H54 (cell line): ENCODE data around the gene ARL15.

Experiments used
- DNase-seq: peaks from one replicate; pipeline ENCODE4 v3.0.0; 2011; ENCODE audit warnings: low spot score, mixed read lengths; ENCODE audit not compliant: insufficient read length
- FAIRE-seq: peaks from 3 replicates; lab custom pipeline; 2011; peaks lifted over from hg19 to GRCh38; lab: Jason Lieb, UNC
- POLR2A ChIP-seq: IDR thresholded peaks from 2 replicates; pipeline ENCODE4 v1.6.1; 2011; ENCODE audit warnings: low read depth, mild to moderate bottlenecking, low read length

The ARL15 gene

DNA sequence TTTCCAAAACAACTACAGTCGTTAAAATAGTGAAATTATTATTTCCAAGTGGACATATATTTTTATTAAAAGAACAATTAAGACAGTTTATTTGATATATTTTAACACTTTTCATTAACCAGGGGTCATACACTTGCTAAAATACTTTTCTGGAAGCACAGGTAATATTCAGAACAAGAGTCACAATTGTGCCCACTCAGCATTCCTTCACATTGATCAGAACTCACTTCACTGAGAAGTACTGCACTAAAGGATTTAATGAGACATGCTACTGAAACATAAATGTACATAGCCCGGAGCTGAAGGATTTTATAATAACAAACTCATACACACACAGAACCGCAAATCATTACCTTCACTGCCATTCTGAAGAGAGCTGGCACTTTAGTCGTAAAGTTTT, 361.8 kb downstream of the ARL15 start:
- no peak for TF ChIP-seq POLR2A
- FAIRE-seq (no peak), DNase-seq (no peak)

DNA sequence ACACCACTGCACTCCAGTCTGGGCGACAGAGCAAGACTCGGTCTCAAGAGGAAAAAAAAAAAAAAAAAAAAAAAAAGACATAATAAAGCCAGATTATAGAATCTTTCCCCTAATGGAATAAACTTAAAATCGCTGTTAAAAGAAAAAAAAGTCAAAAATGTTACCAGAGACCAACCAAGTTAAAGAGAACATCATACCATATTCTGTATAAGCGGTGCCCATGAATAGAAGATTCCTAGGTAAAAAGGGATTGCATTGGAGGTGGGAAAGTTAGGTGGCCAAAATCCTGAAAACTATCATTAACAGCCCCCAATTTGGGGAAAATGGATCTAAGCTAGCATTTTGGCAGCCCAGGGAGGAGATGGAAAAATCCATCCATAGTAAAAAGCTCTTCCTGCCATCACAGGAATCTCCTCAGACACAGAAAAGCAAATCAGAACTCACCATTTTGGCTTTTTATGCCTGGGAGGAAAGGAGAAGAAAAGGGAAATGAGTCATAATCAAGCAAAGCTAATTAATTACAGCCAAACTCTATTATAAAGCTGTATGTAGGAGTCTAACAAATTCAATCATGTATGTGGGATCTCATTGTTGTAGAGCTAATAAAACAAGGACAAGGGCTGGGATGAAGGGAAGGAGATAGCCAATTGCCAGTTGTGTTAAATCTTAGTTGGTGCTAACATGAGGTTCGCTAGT, 363.8 kb downstream of the ARL15 start:
- FAIRE-seq, result no peak

DNA sequence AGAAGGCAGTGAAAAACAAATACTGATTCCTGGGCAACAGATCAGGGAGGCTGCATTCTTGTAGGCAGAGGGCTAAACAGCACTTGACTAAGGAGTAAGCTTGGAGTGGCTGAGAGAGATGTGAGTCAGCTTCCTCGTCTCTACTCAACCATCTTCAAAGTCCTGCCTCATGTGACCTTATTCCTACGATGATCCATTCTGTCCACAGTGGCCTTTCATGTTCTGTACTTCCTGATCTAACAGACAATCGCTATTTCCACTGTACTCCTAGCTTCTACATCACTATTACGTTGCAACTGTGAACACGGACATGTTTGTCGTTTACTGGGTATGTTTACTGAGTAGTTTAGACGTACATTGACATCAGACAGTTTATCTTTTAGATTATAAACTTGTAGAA, 365.4 kb downstream of the ARL15 start:
- FAIRE-seq (peak; percentile 69), DNase-seq (peak; percentile 9)
- TF ChIP-seq POLR2A, result no peak

More for the DNA sequence above, 363.8 kb downstream of the ARL15 start:
- DNase-seq, result no peak
- no peak for TF ChIP-seq POLR2A

DNA sequence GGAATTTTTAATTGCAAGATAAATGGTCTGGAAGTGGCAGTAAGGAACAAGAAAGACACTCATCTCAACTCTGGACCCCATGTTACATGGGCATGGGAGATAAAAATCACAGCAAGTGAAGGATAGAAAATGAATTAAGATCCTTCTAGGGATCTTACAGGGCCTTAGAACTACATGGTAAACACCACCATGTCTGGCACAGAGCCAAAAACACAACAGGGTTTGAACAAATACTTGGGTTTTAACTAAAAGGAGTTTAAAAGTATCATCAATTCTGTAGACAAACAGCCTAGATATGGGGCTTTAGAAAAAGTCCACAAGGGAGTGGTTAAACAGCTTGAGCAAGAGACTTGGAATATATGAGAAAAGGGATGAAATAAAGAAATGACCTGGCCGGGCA, 366.4 kb downstream of the ARL15 start:
- DNase-seq, result no peak
- TF ChIP-seq POLR2A, result no peak
- no peak for FAIRE-seq

DNA sequence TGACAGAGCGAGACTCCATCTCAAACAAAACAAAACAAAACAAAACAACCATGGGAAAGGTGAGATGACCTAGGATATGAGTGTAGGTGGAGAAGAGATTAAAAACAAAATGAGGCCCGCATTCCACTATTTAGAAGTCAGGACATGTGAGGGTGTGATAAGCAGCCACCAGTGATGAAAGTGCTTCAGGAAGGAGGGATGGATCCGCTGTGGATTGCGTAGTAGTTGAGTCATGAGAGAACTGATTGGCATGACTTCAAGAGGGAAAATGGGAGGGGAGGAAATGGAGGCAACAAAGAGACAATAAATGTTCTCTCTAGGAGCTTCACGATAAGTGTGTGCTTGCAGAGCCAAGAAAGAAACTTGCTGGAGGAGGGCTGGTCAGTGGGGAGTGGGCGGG, 367.6 kb downstream of the ARL15 start:
- FAIRE-seq (no peak), DNase-seq (no peak)
- no peak for TF ChIP-seq POLR2A

DNA sequence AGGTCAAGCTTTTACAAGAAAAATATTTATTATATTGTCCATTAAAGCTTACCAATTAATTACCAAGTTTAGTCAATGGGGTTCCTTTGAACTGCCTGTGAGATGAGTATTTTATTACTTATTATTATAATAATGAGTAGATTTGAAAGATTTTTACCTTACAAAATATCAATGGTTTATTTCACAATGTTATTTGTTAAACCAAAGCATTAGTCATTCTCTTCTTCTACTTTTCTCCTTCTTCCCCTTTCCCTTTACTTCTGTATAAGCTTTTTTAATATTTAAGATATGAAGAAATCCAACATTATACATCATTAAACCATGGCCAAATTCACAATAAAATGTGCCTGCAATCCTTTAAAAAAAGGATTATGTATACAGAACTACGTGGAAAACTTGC, 369.5 kb downstream of the ARL15 start:
- TF ChIP-seq POLR2A, result no peak
- DNase-seq (no peak), FAIRE-seq (no peak)

DNA sequence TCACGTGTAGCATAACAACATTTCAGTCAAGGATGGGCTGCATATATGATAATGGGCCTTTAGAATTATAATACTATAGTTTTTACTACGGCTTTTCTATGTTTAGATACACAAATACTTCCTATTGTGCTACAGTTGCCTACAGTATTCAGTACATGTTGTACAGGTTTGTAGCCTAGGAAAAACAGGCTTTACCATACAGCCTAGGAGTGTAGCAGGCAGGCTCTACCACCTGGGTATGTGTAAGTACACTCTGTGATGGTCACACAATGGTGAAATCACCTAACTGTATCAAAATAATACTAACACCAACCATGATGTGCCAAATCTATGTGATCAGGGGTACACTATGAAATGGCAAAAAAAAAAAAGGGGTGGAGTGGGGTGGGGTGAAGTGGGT, 372.9 kb downstream of the ARL15 start:
- no peak for TF ChIP-seq POLR2A
- DNase-seq (no peak), FAIRE-seq (no peak)

DNA sequence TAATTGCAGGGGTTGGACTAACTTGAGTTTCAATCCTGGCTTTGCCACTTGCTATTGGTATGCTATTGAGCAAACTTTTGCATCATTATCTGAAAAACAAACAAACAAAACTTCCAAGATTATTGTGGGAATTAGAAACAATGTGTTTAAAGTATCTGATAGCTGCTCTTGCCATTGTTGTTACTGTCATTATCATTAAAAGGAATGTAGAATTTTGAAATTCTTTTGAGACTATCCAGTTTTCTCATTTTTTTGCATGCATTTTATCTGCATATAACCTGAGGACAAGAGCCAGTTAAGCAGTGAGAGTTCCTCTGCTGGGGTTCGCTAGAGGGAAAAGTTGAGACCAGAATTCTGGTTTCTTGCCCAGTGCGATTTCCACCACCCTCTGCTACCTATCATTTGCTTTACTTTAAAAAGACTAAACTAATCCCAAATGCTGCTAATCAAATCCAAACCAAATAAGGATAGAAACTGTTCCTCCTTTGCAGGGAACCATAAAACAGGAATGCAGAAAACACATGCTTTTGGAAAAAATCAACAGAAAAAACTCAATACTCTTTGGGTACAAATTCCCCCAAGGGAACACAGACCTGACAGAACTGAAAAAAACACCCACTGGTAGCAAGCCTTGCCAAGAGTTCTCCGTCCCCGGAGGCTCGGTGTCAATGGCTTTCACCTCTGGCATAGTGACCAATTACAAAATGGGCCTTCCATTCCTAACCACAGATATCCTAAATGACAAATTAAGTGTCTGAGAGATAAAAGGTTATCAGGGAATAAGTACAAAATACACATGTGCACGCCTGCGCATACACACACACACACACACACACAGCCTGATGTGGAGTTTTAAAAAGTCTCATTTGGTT, 373.7 kb downstream of the ARL15 start:
- FAIRE-seq, result no peak
- DNase-seq, result no peak
- no peak for TF ChIP-seq POLR2A

DNA sequence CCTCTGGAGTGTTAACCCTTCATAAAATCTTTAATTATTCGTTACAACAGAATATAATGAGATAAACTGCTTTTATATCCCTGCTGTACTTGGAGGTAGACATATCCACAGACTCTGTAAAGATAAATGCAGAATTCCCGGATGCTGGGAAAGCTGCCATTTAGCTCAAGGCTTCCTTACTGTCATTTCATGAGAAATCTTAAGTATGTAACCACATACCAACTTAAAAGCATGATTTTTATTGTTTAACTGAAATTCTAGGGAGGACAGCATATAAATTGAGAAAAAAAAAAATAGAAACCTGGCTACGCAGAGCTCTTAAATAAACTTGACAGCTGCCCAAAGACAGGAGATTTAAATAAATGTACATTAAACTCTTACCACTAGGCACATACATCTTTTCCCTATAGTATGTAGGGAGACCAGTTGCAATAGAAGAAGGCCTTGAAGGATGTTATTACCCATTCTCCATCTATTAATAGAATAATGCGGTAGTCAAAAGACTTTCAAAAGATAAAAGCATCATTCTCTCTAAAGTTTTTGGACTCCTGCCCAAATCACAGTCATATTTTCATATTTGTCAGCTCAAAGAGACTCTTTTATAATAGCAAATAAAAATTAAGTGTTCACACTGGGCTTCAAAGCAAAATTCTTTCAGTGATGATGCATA, 376.1 kb downstream of the ARL15 start:
- DNase-seq, result no peak
- TF ChIP-seq POLR2A, result no peak
- FAIRE-seq, result no peak

DNA sequence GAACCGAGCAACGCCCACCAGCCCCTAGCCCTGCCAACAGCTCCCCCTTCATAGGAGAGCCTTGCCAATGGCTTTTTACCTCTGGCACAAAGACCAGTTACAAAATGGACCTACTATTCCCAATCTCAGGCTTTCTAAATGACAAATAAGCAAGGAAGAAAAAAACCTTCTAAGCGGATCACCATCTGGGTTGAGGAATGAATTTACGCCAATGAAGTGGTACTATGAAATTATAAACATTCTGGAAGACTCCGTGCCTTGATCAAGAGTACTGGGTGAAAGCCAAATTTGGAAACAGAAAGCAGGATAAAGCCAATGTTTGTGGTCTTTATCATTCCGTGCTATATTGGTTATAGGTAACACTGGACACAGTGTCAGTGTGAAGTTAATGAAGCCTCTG, 378.0 kb downstream of the ARL15 start:
- DNase-seq, result no peak
- FAIRE-seq, result no peak
- TF ChIP-seq POLR2A, result no peak

DNA sequence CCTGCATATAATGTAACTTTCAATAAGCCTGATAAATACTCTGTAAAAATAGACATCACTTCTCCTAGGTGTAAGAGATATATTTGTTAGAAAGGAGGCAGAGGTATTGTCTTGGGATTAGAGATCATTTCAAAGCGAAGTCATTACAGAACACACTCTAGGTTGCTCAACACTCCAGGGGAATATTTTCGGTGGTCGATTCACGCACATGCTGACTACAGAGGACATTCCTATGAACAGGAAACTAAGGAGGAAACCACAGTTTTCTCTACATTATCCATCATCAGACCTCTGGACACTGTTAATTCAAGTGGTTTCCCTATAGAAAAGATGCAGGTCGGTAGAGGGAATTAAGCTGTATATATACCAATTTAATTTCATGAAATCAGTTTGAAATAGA, 379.9 kb downstream of the ARL15 start:
- no peak for TF ChIP-seq POLR2A
- no peak for FAIRE-seq
- no peak for DNase-seq

DNA sequence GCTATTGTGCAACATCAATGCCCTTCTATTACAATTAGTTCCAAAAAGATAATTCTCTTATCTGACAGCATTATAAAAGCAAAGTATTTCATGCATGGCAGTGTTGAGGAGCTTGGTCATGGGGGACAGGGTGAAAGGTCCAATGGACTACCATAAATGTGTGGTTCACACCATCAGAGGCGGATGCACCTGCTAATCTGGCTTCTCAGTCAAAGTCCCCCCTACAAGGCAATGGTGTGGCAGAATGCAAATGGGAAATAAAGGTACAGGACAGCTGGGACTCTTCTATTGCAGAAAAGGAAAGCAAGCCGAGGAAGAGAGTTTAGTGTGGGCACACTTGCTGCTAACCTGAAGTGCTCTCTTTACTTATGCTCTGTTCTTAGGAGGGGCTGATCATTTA, 380.8 kb downstream of the ARL15 start:
- TF ChIP-seq POLR2A, result no peak
- FAIRE-seq (no peak), DNase-seq (no peak)

DNA sequence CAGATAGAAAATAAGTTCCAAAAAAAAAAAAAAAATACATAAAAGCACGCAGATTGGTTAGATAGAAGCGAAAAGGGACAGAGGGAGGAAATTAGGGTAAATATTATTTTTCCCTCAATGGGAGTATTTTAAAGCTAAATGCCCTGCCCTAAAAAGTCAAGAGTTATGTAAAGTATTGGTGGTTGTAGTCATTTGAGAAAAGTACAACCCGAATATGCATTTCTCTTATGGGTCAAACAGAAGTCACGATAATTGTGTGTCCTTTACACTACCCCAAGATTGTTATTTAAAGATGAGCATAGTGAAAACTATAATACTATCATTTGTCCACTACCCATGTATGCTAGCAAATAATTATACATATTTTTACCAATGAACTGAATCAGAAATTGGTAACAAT, 381.2 kb downstream of the ARL15 start:
- FAIRE-seq, result no peak
- TF ChIP-seq POLR2A, result no peak
- no peak for DNase-seq

DNA sequence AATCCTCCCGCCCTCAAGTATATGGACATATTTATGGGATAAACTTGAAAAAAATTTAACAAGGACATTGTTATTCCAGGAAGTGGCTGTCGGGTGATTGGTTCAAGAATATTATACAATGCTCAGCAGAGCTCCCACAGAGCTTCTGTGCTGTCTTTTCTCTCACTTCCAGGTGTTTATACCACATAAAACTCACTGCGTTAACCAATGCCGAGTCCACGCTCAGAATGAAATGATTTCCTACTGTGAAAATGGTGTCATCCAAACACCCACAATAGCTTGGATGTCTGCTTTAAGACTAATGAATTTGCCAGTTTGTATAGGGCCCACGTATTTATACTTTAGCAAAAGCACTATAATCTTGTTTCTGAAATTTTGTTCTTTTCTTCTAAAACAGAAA, 381.7 kb downstream of the ARL15 start:
- DNase-seq (no peak), FAIRE-seq (no peak)
- TF ChIP-seq POLR2A, result no peak
